HFFc6 (cell line): ENCODE data around the gene ST7. TPM values are rescaled to one million over a fixed set of nuclear protein-coding genes. Genes with fewer than 3 reads are reported as not detected.
"Not testable (repeated sequence)": the region's sequence is repeated elsewhere in the genome, so short reads cannot be mapped to it uniquely, and the experiment has no call there.

Source experiments
- DNase-seq: peaks from one replicate; pipeline ENCODE4 v3.0.0-alpha.2; 2018
- H3K27ac Mint-ChIP-seq: 2 replicates; pipeline ENCODE4 v1.8.0; 2020; ENCODE audit warnings: mild to moderate bottlenecking, mixed read lengths
- H3K27me3 Mint-ChIP-seq: 2 replicates; pipeline ENCODE4 v1.8.0; 2021; ENCODE audit warnings: mild to moderate bottlenecking, moderate library complexity, mixed read lengths; ENCODE audit not compliant: insufficient read depth
- H3K36me3 Mint-ChIP-seq: 2 replicates; pipeline ENCODE4 v1.8.0; 2021; ENCODE audit warnings: low read depth, mixed read lengths
- H3K4me1 Mint-ChIP-seq: 2 replicates; pipeline ENCODE4 v1.8.0; 2020; ENCODE audit warnings: low read depth, mixed read lengths
- H3K4me3 Mint-ChIP-seq: 2 replicates; pipeline ENCODE4 v1.8.0; 2020; ENCODE audit warnings: mild to moderate bottlenecking, moderate library complexity, mixed read lengths
- H3K9me3 Mint-ChIP-seq: 2 replicates; pipeline ENCODE4 v1.8.0; 2020; ENCODE audit warnings: mild to moderate bottlenecking, mixed read lengths
- CTCF ChIP-seq: fragments of 200-600 bp; sonication (generic); IDR thresholded peaks from 2 replicates; pipeline ENCODE4 v1.5.0; 2021; ENCODE audit warnings: antibody characterized with exemption, mild to moderate bottlenecking
- total RNA-seq, 6 experiments: library from RNA; stranded (reverse); fragmentation: NEBNext Ultra II Directional; extraction: Animal tissue kit (Norgen Biotek cat#: 25700); gene quantifications; 2 replicates in 1 of 6; 3 replicates in 5 of 6; pipeline ENCODE4 v1.2.3, GENCODE V29; 2021

ST7 gene
- total RNA-seq, 6 experiments from 2014 or later: 13.5 to 18.8 (median 16.8) TPM

GRCh38 chr7:117023325-117023854, 70.1 kb downstream of the ST7 start:
- H3K27me3 Mint-ChIP-seq: no peaks in the 10 kb centered on the region
- DNase-seq: no peak
- H3K9me3 Mint-ChIP-seq: no peaks in the 10 kb centered on the region
- no peak overlapping the region for H3K27ac Mint-ChIP-seq
- TF ChIP-seq CTCF: no peak
- peaks cover 21% of the 10 kb centered on the region for H3K4me1 Mint-ChIP-seq
- no peak overlapping the region for H3K4me3 Mint-ChIP-seq
- peaks cover 4% of the 10 kb centered on the region; the same call in 1 of the 2 replicates for H3K36me3 Mint-ChIP-seq

GRCh38 chr7:117024811-117025210, 71.5 kb downstream of the ST7 start:
- Mint-ChIP-seq H3K4me3 (no peak overlapping the region), H3K9me3 (0 out of 2 replicates have a peak, but pooled peaks cover 4% of the 10 kb centered on the region), H3K36me3 (peaks cover 4% of the 10 kb centered on the region; the same call in 1 of the 2 replicates), H3K4me1 (peaks cover 21% of the 10 kb centered on the region), H3K27ac (no peak overlapping the region), H3K27me3 (no peaks in the 10 kb centered on the region)
- DNase-seq: no peak
- TF ChIP-seq CTCF: no peak

- DNase-seq: no peak
- no peak overlapping the region for H3K27ac Mint-ChIP-seq
- H3K9me3 Mint-ChIP-seq: peaks cover 10% of the 10 kb centered on the region; the same call in 1 of the 2 replicates
- TF ChIP-seq CTCF: no peak
- H3K27me3 Mint-ChIP-seq: no peaks in the 10 kb centered on the region
- no peak overlapping the region for H3K4me3 Mint-ChIP-seq
- peaks cover 21% of the 10 kb centered on the region for H3K4me1 Mint-ChIP-seq
- peaks cover 10% of the 10 kb centered on the region; the same call in 1 of the 2 replicates for H3K36me3 Mint-ChIP-seq
Observed at GRCh38 chr7:117025891-117026290, 72.6 kb downstream of the ST7 start.

- DNase-seq, H3K4me3 Mint-ChIP-seq, H3K27ac Mint-ChIP-seq, H3K27me3 Mint-ChIP-seq: not testable (repeated sequence)
- H3K36me3 Mint-ChIP-seq: peaks cover 11% of the 10 kb centered on the region; the same call in 1 of the 2 replicates
- peaks cover 11% of the 10 kb centered on the region; the same call in 1 of the 2 replicates for H3K9me3 Mint-ChIP-seq
- H3K4me1 Mint-ChIP-seq: peaks cover 22% of the 10 kb centered on the region
Observed at GRCh38 chr7:117030346-117030745, 77.0 kb downstream of the ST7 start.

- DNase-seq, H3K4me3 Mint-ChIP-seq, H3K27ac Mint-ChIP-seq, H3K27me3 Mint-ChIP-seq: not testable (repeated sequence)
- Mint-ChIP-seq H3K36me3 (peaks cover 11% of the 10 kb centered on the region; the same call in 1 of the 2 replicates), H3K4me1 (peaks cover 17% of the 10 kb centered on the region), H3K9me3 (peaks cover 11% of the 10 kb centered on the region; the same call in 1 of the 2 replicates)
Observed at GRCh38 chr7:117030793-117031192, 77.5 kb downstream of the ST7 start.

- no peak for DNase-seq
- TF ChIP-seq CTCF: no peak
- H3K4me3 Mint-ChIP-seq: no peak overlapping the region
- H3K9me3 Mint-ChIP-seq: peaks cover 11% of the 10 kb centered on the region; the same call in 1 of the 2 replicates
- H3K27ac Mint-ChIP-seq: no peak overlapping the region
- H3K36me3 Mint-ChIP-seq: peaks cover 6% of the 10 kb centered on the region; the same call in 1 of the 2 replicates
- peaks cover 7% of the 10 kb centered on the region for H3K4me1 Mint-ChIP-seq
- peaks cover 3% of the 10 kb centered on the region for H3K27me3 Mint-ChIP-seq
Observed at GRCh38 chr7:117032810-117033209, 79.5 kb downstream of the ST7 start.
